Measurements from ENCODE around the gene PPM1L. TPM values are rescaled to one million over a fixed set of nuclear protein-coding genes. Genes with fewer than 3 reads are reported as not detected.

PPM1L gene
- total RNA-seq, 1 donor, result 2.5 TPM

- no peak for DNase-seq (ENCODE audit: low read depth)
- H3K4me3 ChIP-seq (ENCODE audit: low read depth, low read length), result no peak overlapping the region
- no peak for TF ChIP-seq CTCF (IDR thresholded peaks at IDR 0.05; ENCODE audit: insufficient read depth, low read length)
Measured at GRCh38 chr3:161050935-161051334, 294.9 kb downstream of the PPM1L start.

GRCh38 chr3:161051856-161052255, 295.8 kb downstream of the PPM1L start:
- no peak overlapping the region for H3K4me3 ChIP-seq (ENCODE audit: low read depth, low read length)
- no peak for DNase-seq (ENCODE audit: low read depth)
- no peak for TF ChIP-seq CTCF (IDR thresholded peaks at IDR 0.05; ENCODE audit: insufficient read depth, low read length)

GRCh38 chr3:161054860-161055604, 299.0 kb downstream of the PPM1L start:
- H3K4me3 ChIP-seq (ENCODE audit: low read depth, low read length), result no peak overlapping the region
- DNase-seq (ENCODE audit: low read depth), result no peak
- no peak for TF ChIP-seq CTCF (IDR thresholded peaks at IDR 0.05; ENCODE audit: insufficient read depth, low read length)

- no peak for TF ChIP-seq CTCF (IDR thresholded peaks at IDR 0.05; ENCODE audit: insufficient read depth, low read length)
- H3K4me3 ChIP-seq (ENCODE audit: low read depth, low read length), result no peak overlapping the region
- no peak for DNase-seq (ENCODE audit: low read depth)
Measured at GRCh38 chr3:161064413-161064812, 308.4 kb downstream of the PPM1L start.

GRCh38 chr3:161066930-161067329, 310.9 kb downstream of the PPM1L start:
- no peak overlapping the region for H3K4me3 ChIP-seq (ENCODE audit: low read depth, low read length)
- no peak for TF ChIP-seq CTCF (IDR thresholded peaks at IDR 0.05; ENCODE audit: insufficient read depth, low read length)
- no peak for DNase-seq (ENCODE audit: low read depth)

- no peak overlapping the region for H3K4me3 ChIP-seq (ENCODE audit: low read depth, low read length)
- DNase-seq (ENCODE audit: low read depth), result no peak
- no peak for TF ChIP-seq CTCF (IDR thresholded peaks at IDR 0.05; ENCODE audit: insufficient read depth, low read length)
Measured at GRCh38 chr3:161067335-161067734, 311.3 kb downstream of the PPM1L start.
